Measurements from ENCODE around the gene EMID1.

The EMID1 gene

DNA sequence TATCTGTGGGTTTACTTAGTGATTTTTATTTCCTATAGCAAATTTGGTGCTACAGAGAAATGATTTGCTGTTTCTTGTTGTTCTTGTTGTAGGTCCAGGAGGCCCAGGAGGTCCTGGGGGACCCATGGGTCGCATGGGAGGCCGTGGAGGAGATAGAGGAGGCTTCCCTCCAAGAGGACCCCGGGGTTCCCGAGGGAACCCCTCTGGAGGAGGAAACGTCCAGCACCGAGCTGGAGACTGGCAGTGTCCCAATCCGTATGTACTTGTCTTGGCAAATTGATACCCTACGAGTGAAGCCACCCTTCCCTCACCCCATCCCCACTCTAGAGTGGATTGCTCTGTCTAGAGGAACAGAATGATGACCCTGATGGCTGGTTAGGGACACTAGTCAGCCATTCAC, 92.9 kb downstream of the EMID1 start:
- DNase-seq (ENCODE audit: low read depth) = no peak

DNA sequence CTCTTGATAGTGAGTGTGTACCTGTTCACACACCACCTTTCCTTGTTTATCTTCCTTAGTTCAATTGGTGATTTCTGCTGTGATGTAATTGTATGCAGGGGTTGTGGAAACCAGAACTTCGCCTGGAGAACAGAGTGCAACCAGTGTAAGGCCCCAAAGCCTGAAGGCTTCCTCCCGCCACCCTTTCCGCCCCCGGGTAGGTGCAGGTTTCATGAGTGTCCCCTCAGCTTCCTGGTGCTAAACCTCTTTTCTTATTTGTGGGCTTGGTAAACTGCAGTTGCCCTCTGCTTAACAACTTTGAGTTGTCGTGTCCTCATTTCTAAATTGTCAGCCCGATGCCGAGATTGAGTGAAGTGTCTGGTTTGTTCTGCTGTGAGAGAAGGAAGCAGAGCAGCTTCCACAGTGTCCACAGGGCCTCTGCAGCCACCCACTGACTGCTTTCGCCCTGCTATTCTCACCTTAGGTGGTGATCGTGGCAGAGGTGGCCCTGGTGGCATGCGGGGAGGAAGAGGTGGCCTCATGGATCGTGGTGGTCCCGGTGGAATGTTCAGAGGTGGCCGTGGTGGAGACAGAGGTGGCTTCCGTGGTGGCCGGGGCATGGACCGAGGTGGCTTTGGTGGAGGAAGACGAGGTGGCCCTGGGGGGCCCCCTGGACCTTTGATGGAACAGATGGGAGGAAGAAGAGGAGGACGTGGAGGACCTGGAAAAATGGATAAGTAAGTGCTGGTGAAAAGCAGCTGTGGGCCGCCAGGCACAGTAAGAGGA, 93.6 kb downstream of the EMID1 start:
- DNase-seq (ENCODE audit: low read depth) = no peak

DNA sequence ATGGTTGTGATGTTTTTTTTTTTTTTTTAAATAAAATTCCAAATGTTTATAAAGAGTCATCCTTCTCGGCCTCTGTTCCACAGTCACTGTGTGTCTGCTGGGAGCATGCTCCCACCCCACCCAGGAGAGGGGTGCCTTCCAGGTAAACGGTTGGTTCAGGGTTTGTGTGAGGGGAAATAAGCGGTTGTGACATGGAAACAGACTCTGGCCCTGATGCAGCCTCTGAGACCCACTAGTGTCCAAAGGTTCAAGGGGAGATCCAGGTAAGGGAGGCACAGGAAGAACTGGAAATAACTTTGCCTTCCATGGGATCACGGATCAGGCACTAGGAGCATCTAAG, 94.7 kb downstream of the EMID1 start:
- no peak for DNase-seq (ENCODE audit: low read depth)

DNA sequence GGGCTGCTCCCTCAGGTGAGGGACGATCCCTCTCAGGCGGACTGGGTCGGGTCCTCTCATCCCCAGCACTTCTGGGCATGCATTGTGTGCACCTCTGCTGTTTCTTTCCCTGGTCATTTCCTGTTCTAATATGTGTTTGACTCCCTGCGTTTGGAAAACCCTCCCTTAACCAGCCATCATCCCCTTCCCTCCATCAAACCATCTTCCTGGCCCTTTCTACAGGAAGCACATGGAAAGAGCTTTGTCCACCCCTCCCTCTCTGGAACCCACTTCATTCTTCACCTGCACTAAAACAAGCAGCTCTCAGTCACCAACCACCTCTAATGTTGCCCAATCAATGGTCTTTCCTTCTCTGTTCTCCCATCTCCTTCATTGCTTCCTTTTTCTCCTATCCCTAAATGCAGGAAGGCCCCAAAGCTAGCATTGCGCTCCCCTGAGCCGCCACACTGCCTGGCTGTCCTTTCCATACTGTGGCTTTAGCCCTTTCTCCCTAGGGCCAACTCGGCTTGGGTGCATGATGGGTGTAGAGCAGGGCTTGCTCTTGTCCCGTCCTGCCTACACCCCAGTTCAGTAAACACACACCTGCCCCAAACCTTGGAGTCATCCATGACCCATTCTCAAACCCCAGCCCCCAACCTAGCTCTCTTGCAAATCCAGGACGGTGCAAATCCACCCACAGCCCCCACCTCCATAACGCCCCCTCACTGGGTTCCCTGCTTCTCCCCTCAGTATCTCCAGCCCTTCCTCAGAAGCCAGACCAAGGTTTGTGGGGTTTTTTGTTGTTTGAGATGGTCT, 95.3 kb downstream of the EMID1 start:
- DNase-seq (ENCODE audit: low read depth) = no peak

DNA sequence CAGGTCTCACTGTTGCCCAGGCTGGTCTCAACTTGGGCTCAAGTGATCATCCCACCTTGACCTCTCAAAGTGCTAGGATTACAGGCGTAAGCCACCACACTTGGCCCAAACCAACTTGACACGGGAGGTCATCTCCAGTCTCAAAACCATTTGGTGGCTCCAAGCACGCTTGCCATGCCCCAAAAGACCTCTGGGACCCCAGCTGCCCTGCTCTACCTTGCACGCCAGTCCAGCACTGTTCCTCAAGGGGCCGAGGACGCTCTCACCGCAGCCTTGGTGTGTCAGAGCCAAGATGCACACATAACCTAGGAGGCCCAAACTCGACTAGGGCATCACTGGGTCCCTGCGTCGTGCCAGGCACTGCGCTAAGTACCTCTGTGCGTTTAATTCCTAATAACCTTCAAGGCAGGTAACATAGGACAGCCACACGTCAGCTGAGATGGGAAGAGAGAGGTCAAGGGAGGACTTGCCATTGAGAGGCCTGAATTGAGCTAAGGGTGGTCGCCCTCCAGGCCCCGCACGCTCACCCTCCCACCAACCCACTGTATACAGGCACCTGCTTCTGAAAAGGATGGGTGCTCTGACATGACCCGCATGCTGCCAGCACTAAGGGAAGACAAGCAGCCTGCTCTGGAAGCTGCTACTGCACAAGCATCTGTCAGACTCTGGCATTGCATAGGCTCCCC, 96.2 kb downstream of the EMID1 start:
- no peak for DNase-seq (ENCODE audit: low read depth)

DNA sequence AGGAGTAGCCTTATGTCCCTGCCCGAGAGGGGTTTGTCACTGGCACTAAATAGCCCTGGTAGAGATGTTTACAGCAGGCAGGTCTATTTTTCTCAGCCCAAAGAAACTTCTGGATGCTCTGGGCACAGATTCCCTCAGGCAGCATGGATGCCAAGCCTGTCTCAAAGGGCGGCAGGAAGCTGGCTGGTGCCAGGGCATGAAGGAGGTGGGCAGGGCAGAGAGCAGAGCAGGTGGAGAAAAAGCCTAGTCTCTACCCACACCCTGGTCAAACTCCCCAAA, 96.6 kb downstream of the EMID1 start:
- no peak for DNase-seq (ENCODE audit: low read depth)

DNA sequence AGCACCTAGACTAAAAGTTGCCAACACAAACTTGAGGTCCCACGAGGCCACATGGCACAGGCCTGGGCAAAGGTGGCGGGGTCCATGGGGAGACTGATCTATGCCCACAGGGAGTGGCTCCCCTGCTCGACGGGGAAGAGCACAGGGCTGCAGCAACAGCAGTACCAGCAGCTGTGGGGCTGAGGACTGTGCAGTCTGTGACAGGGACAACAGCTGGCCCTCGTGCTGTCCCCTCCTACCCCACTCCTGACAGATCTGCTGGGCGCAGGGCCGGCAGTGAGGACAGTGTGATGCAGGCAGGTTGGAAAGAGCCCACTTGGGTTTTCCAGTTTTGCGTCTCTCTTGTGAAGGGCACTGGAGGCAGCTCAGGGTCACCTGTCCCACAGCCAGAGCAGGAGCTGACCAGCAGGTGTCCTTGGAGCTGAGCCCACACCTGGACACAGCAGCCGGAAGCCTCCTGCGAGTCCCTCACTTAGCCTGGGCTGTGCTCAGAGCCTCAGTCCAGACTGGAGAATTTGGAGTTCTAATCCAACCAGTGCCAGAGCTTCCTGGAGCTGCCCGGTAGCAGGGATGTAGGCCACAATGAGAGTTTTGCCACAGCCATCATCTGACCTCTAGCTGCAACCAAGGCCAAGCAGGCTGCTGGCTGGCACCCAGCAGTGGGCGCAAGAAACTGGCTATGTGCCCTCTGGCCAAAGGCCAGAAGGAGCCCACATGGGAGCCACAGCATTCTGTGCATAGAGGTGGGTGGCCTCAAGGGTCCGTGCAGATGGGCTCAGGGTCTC, 97.2 kb downstream of the EMID1 start:
- DNase-seq (ENCODE audit: low read depth) = no peak

DNA sequence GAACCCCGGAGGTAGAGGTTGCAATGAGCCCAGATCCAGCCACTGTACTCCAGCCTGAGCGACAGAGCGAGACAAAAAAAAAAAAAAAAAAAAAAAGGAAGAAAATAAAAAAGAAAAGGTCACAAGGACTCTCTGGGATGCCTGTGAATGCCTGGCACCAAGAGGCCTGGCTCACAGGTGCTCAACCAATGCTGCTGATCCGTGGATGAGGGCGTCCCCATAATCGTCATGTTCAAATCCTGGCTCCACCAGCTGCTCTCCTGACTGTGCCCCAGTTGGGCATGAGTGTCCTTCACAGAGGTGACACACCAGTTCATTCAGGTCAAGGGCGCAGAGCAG, 100.1 kb downstream of the EMID1 start:
- no peak for DNase-seq (ENCODE audit: low read depth)

DNA sequence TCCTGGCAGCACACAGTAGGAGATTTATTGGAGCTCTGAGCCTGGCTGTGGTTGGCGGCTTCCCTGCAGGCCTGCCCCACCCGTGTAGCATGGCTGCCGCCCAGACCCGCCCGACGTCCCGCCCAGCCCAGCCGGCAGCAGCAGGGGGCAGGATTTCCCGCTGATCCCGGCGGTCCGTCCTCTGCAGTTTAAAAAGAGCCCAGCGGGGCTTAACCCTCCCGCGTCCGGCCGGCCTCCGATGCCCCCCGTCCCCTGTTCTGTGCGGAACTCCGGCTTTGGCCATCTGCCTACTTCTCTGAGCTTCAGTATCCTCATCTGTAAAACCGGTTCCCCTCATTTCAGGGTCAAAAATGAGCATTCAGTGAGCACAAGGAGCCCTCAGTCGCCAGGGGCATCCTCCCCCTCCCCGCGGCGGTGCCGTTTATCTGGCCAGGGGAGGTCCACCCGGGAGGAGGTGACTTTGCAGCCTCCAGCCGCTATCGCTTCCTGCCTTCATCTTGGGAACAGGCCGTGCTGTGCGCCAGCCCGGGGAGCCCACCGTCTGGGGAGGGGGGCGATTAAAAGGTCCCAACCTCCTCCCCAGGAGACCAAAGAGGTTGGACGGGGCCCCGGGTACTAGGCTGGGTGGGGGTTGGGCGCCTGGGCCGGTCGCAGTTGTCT, 100.6 kb downstream of the EMID1 start, which contains the start of gene GAS2L1:
TSS of gene GAS2L1 (plus strand) at position 476 of the 660 bp plus-strand sequence. CDS start 1,456 bp downstream, outside the sequence.
- peak; percentile 86 for DNase-seq (ENCODE audit: low read depth)

DNA sequence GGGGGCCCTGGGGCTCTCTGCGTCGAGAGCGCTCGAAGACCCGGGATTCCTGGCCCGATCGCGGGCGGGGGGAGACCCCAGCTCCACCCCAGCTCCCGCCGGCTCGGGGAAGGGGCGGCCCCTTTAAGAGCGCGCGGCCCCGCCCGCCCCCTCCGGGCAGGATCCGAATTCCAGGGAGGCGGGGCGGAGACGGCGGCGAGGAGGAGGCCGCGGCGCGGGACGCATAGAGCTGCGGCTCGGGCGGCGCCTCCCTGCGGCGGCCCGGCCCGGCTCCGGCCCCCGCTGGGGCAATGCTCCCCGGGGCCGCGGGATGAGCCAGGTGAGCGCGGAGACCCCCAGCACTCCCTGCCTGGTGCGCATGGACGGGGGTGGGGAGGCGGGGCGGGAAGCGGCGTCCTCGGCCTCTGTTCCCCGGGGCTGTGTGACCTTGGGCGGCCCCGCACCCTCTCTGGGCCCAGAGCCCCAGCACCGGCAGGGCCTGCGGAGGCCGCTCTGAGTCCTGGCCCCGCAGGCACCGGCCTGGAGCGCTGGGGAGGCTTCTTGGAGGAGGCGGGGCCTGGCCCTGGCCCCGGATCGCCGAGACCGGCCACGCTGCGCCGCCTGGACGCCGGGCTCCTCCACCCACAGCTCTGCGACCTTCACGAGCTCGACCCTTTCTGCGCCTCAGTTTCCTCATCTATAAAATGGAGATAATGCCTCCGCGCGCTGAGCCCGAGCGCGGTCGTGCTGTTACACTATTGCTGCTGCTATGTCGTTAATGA, 101.3 kb downstream of the EMID1 start:
- DNase-seq (ENCODE audit: low read depth) = peak; percentile 79

DNA sequence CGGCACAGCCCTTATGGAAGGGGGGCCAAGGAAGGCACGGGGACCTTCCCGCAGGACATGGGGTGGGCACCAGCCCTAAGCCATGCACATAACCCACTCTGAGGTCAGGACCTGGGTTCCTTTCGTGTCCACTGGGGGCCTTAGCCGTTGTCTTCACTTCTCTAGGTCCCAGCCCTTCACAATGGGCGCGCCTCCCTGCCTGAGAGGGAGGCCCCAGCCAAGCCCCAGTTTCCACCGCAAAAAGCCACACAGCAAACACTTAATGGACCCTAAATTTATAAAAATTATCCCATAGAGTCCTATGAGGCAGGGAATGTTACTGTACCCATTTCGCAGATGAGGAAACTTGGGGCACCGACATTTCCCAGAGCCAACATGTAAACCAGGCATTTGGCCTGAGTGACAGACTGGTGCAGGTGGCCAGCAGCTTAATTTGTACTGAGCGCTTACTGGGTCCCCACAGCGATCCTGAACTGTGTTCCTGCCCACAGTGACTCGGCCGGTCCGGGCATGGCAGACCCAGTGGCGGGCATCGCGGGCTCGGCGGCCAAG, 102.0 kb downstream of the EMID1 start:
- no peak for DNase-seq (ENCODE audit: low read depth)

DNA sequence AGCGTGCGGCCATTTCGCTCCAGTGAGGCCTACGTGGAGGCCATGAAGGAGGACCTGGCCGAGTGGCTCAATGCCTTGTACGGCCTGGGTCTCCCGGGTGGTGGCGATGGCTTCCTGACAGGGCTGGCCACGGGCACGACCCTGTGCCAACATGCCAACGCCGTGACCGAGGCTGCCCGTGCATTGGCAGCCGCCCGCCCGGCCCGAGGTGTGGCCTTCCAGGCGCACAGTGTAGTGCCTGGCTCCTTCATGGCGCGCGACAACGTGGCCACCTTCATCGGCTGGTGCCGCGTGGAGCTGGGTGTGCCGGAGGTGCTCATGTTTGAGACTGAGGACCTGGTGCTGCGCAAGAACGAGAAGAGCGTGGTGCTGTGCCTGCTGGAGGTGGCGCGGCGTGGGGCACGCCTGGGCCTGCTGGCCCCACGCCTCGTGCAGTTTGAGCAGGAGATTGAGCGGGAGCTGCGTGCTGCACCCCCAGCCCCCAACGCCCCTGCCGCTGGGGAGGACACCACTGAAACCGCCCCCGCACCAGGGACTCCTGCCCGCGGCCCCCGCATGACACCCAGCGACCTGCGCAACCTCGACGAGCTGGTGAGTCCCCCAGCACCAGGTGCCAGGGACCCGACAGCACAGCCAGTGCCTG, 102.6 kb downstream of the EMID1 start:
- no peak for DNase-seq (ENCODE audit: low read depth)

DNA sequence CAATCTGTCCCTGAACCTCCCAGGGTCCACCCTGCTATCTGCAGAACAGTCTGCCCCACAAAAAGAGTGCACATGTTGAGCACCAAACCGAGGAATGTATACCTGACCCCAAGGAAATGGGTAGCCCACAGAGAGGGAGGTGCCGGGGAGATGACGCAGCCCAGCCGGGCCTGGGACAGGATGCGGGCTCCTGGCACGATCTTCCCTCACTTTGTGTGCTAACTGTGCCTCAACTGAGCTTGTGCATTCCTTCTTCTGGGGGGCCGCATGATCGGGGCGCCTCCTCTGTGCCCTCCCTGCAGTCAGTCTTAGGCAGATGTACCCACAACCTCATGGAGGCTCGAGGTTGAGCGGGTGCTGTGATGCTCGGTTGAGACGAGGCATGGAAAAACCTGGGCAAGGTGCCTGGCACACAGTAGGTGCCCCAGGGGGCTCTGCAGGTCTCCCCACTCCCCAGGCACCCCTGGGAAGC, 103.1 kb downstream of the EMID1 start:
- peak; percentile 73 for DNase-seq (ENCODE audit: low read depth)

Data from iris pigment epithelial cell (primary cell).